Peyer's patch (tissue), 4 donors: Measurements from ENCODE around the gene SETD1A.

Experiments used
- CTCF ChIP-seq, 6 experiments: fragments of 450-650 bp in 4 of 6; fragments of 200-600 bp in 2 of 6; sonication (generic) in 1 of 6; IDR thresholded peaks; one replicate each; pipeline ENCODE4 v1.5.1; 2017 to 2019; ENCODE audit warnings: antibody characterized with exemption in 6 of 6, mild to moderate bottlenecking in 3 of 6, moderate library complexity in 1 of 6
- POLR2A ChIP-seq, 2 donors: fragments of 450-650 bp; IDR thresholded peaks; one replicate each; pipeline ENCODE4 v1.5.1; 2017; ENCODE audit warnings: antibody characterized with exemption in 2 of 2, mild to moderate bottlenecking in 2 of 2, moderate library complexity in 2 of 2

- TF ChIP-seq CTCF (IDR thresholded peaks at IDR 0.05) = no peak
- TF ChIP-seq POLR2A (IDR thresholded peaks at IDR 0.05) = no peak
Observed at GRCh38 chr16:30992931-30993816, 35.6 kb downstream of the SETD1A start.
